Immature natural killer cell (primary cell): ENCODE results near the gene PICK1. TPM values are rescaled to one million over a fixed set of nuclear protein-coding genes. Genes with fewer than 3 reads are reported as not detected.
"Not testable (repeated sequence)": the region's sequence is repeated elsewhere in the genome, so short reads cannot be mapped to it uniquely, and the experiment has no call there.

ENCODE experiments used
- DNase-seq, 3 donors: peaks; one replicate each; pipeline ENCODE4 v3.0.0; 2022; ENCODE audit warnings: mixed read lengths in 1 of 3
- H3K27ac Mint-ChIP-seq, 6 donors: one replicate each; pipeline ENCODE4 v1.8.0; 2020; ENCODE audit warnings: mixed read lengths in 6 of 6, mild to moderate bottlenecking in 5 of 6, inconsistent platforms in 4 of 6, moderate library complexity in 3 of 6
- H3K27me3 Mint-ChIP-seq, 3 donors: one replicate each; pipeline ENCODE4 v1.8.0; 2020 to 2021; ENCODE audit warnings: low read depth in 3 of 3, mild to moderate bottlenecking in 3 of 3, mixed read lengths in 3 of 3, moderate library complexity in 3 of 3, inconsistent platforms in 1 of 3
- H3K36me3 Mint-ChIP-seq, 3 donors: one replicate each; pipeline ENCODE4 v1.8.0; 2020; ENCODE audit warnings: mixed read lengths in 3 of 3, inconsistent platforms in 2 of 3, mild to moderate bottlenecking in 2 of 3
- H3K4me1 Mint-ChIP-seq, 2 donors: one replicate each; pipeline ENCODE4 v1.8.0; 2020; ENCODE audit warnings: inconsistent platforms in 2 of 2, mild to moderate bottlenecking in 2 of 2, mixed read lengths in 2 of 2, moderate library complexity in 1 of 2
- H3K4me3 Mint-ChIP-seq, 5 donors: one replicate each; pipeline ENCODE4 v1.8.0; 2020; ENCODE audit warnings: mild to moderate bottlenecking in 5 of 5, mixed read lengths in 5 of 5, inconsistent platforms in 3 of 5, moderate library complexity in 3 of 5
- H3K9me3 Mint-ChIP-seq, 6 donors: one replicate each; pipeline ENCODE4 v1.8.0; 2020; ENCODE audit warnings: mild to moderate bottlenecking in 6 of 6, mixed read lengths in 6 of 6, inconsistent platforms in 4 of 6, moderate library complexity in 3 of 6
- polyA plus RNA-seq, 3 donors: library from polyadenylated mRNA; unstranded; fragments of 300-500 nt; fragmentation: Illumina TruSeq; gene quantifications; one replicate each; pipeline ENCODE4 v1.2.3, GENCODE V29; 2021

The PICK1 gene
- polyA plus RNA-seq, 3 donors from 2014 or later = 0.12 to 11.1 (median 6.0) TPM

GRCh38 chr22:38109371-38110001 lies 52.3 kb downstream of the PICK1 start:
- H3K4me1 Mint-ChIP-seq = peaks cover 29 to 32% of the 10 kb centered on the region in 2 donors
- peaks cover 40 to 58% (median 48%) of the 10 kb centered on the region in 3 donors for H3K27me3 Mint-ChIP-seq
- H3K27ac Mint-ChIP-seq = peak overlapping the region; percentile 73 to 96 (median 85)
- H3K36me3 Mint-ChIP-seq = peaks cover 2 to 10% (median 3%) of the 10 kb centered on the region in 3 donors
- peak overlapping the region; percentile 27 to 69 (median 44) for H3K4me3 Mint-ChIP-seq
- H3K9me3 Mint-ChIP-seq = peaks cover 0 to 2% (median 0%) of the 10 kb centered on the region in 6 donors
- DNase-seq = peak; percentile 24 to 39 (median 30)

GRCh38 chr22:38110008-38110862 lies 53.0 kb downstream of the PICK1 start, which contains the start of gene BAIAP2L2:
TSS of gene BAIAP2L2 (minus strand) at chr22:38110684. CDS start at chr22:38110525, 159 bp downstream.
- peak within 1 kb of the TSS; percentile 27 to 69 (median 44) for H3K4me3 Mint-ChIP-seq
- peaks cover 0 to 2% (median 0%) of the 10 kb centered on the region in 6 donors for H3K9me3 Mint-ChIP-seq
- H3K27me3 Mint-ChIP-seq = peaks cover 37 to 55% (median 44%) of the 10 kb centered on the region in 3 donors

GRCh38 chr22:38110863-38111852 lies 54.0 kb downstream of the PICK1 start:
- peaks cover 17 to 22% of the 10 kb centered on the region in 2 donors for H3K4me1 Mint-ChIP-seq
- peak overlapping the region in 4 of 6 donors; percentile 21 to 75 (median 57) for H3K27ac Mint-ChIP-seq
- H3K27me3 Mint-ChIP-seq = peaks cover 37 to 55% (median 44%) of the 10 kb centered on the region in 3 donors
- H3K9me3 Mint-ChIP-seq = peaks cover 0 to 2% (median 0%) of the 10 kb centered on the region in 6 donors
- H3K4me3 Mint-ChIP-seq = peak overlapping the region in 1 of 5 donors; percentile 35
- peaks cover 3 to 19% (median 4%) of the 10 kb centered on the region in 3 donors for H3K36me3 Mint-ChIP-seq
- no peak for DNase-seq

More at GRCh38 chr22:38110008-38110862, 53.0 kb downstream of the PICK1 start, which contains the start of gene BAIAP2L2:
- peaks cover 24 to 30% of the 10 kb centered on the region in 2 donors for H3K4me1 Mint-ChIP-seq
- DNase-seq = no peak
- H3K36me3 Mint-ChIP-seq = peaks cover 3 to 16% (median 4%) of the 10 kb centered on the region in 3 donors
- H3K27ac Mint-ChIP-seq = peak within 1 kb of the TSS; percentile 73 to 96 (median 85)

DNA sequence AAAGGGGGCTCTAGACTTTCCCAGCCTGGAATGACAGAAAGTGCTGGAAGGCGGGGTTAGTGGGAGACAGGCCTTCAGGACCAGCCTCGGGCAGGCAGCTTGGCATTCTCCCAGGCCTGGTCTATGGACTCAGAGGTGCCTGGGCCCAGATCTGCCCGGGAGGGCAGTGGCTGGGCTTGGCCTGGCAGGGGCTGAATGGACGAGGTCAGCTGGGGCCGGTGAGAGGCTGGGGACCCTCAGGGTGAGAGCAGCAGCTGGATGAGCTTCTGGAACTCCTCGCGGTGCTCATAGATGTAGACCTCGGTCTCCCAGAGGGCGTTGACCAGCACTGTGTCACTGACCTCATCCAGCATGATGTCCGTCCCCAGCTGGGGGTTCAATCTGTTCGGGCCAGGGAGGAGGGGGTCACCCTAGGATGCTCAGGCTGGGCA lies 54.7 kb downstream of the PICK1 start:
- Mint-ChIP-seq H3K27me3 (peaks cover 34 to 52% (median 44%) of the 10 kb centered on the region in 3 donors), H3K36me3 (peaks cover 3 to 19% (median 4%) of the 10 kb centered on the region in 3 donors), H3K4me1 (peaks cover 13 to 20% of the 10 kb centered on the region in 2 donors), H3K27ac (peak overlapping the region in 1 of 6 donors; percentile 49), H3K4me3 (no peak overlapping the region), H3K9me3 (peaks cover 0 to 2% (median 0%) of the 10 kb centered on the region in 6 donors)
- no peak for DNase-seq

DNA sequence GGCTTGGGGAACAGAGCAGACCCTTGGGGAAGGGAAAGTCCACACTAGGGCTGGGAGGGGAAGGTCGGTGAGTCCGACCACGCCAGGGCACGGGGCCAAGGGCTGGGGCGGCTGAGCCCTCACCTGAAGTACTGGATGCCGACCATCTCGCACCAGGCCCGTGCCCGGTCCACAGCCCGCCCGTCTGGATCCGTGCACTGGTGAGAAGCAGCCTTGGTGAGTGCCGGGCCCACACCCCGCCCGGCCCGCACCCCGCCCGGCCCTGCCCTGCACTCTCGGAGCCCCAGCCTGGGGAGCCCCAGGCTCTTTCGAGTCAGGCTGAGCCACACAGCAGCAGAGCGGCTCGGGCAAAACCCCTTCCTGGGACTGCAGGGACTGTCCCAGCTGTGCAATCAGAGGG lies 55.2 kb downstream of the PICK1 start:
- Mint-ChIP-seq H3K4me3 (no peak overlapping the region), H3K4me1 (peaks cover 12 to 20% of the 10 kb centered on the region in 2 donors), H3K36me3 (peaks cover 3 to 19% (median 4%) of the 10 kb centered on the region in 3 donors), H3K27me3 (peaks cover 33 to 52% (median 44%) of the 10 kb centered on the region in 3 donors), H3K27ac (peak overlapping the region in 1 of 6 donors; percentile 72), H3K9me3 (peaks cover 0 to 2% (median 0%) of the 10 kb centered on the region in 6 donors)
- no peak for DNase-seq

DNA sequence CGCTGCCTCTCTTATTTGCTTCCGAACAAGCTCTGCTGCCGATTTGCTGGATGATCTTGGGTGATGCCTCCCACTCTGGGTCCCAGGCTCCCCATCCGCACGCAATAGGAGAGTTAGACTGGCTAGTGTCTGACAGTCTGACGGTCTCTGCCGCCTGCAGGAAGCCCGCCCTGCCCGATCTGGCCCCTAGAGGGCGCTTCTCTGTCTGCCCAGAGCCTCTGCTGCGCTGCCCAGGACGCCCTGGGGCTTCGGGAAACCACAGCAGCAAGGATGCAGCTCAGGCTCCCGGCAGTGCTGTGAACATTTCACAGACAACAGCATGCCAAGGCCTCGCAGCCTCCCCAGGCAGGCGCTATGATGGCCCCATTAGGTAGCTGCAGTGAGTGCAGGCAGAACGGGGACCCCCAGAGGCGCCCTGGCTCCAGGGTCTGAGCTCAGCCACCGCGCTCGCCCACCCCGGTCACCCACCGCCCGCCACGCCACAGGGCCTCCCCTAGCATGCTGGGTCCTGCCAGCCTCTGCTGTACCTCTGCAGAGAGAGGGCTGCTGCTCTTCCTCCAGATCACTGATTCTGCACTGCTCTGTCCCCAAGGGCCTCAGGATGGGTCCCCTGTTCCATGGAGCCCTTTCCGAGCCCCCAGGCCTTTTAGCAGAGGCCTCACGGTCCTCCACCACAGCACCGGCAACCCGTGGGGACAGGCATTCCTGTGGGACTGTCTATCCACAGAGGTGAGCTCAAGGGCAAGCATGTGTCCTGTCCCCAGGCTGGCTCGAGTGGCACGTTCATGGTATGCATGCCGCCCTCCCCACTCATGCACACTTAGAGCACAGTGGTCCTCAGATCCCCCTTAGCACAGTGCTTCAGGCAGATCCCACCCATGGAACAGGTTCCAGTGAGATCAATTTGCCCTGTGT lies 57.5 kb downstream of the PICK1 start:
- peak; percentile 79 to 82 (median 81) for DNase-seq
- peaks cover 9 to 26% (median 10%) of the 10 kb centered on the region in 3 donors for H3K36me3 Mint-ChIP-seq
- H3K4me3 Mint-ChIP-seq = peak overlapping the region in 2 of 5 donors; percentile 37 to 62
- H3K9me3 Mint-ChIP-seq = peaks cover 0 to 1% (median 0%) of the 10 kb centered on the region in 6 donors
- H3K4me1 Mint-ChIP-seq = peaks cover 6 to 15% of the 10 kb centered on the region in 2 donors
- peak overlapping the region in 5 of 6 donors; percentile 68 to 95 (median 93) for H3K27ac Mint-ChIP-seq
- H3K27me3 Mint-ChIP-seq = peaks cover 18 to 32% (median 23%) of the 10 kb centered on the region in 3 donors

DNA sequence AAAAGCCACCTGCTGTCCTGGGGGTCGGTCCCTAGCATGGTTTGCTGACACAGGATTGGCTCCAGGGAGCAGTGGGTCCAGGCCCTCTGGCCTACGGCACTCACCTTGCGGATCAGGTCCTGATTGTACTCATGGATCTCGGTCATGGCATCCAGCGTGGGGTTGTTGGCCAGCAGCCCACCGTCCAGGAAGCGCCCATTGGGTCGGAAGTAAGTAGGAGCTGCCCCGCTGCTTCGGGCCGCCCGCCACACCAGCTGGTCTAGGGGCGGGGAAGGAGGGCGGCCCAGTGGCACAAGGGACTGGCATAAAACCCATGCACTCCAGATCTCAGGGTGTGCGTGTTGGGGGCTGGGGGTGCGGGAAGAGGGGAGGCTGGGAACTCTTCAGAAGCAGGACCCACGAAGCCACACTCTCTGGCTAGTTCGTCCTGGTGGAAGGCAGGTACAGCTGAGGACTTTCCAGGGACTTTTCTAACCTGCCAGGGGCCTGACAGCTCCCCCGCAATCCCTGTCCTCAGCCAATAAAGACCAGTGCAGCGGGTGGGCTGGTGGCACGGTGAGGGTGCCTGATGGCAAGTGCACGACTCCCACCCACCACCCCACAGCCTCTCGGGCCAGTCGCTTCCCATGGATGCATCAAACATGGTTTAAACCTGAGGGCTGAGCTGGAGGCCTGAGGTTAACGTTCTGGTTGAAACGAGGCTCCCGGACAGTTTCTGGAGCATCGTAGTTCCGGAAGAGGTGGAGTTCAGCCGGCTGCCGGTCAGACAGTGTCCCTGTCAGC lies 58.4 kb downstream of the PICK1 start:
- no peaks in the 10 kb centered on the region for H3K9me3 Mint-ChIP-seq
- peaks cover 12 to 23% (median 14%) of the 10 kb centered on the region in 3 donors for H3K27me3 Mint-ChIP-seq
- H3K4me1 Mint-ChIP-seq = peaks cover 6 to 15% of the 10 kb centered on the region in 2 donors
- no peak for DNase-seq
- no peak overlapping the region for H3K27ac Mint-ChIP-seq
- H3K36me3 Mint-ChIP-seq = peaks cover 9 to 28% (median 10%) of the 10 kb centered on the region in 3 donors
- no peak overlapping the region for H3K4me3 Mint-ChIP-seq

- H3K4me3 Mint-ChIP-seq, H3K27me3 Mint-ChIP-seq, H3K9me3 Mint-ChIP-seq, DNase-seq: not testable (repeated sequence)
- peak overlapping the region in 1 of 6 donors; percentile 40 for H3K27ac Mint-ChIP-seq
- peaks cover 6 to 15% of the 10 kb centered on the region in 2 donors for H3K4me1 Mint-ChIP-seq
- peaks cover 9 to 28% (median 10%) of the 10 kb centered on the region in 3 donors for H3K36me3 Mint-ChIP-seq
These were observed 60.4 kb downstream of the PICK1 start for GRCh38 chr22:38117556-38117955.

GRCh38 chr22:38118182-38118581 lies 61.0 kb downstream of the PICK1 start:
- Mint-ChIP-seq H3K9me3 (no peaks in the 10 kb centered on the region), H3K36me3 (peaks cover 9 to 25% (median 10%) of the 10 kb centered on the region in 3 donors), H3K4me1 (peaks cover 6 to 13% of the 10 kb centered on the region in 2 donors), H3K4me3 (no peak overlapping the region), H3K27me3 (peaks cover 2 to 5% (median 2%) of the 10 kb centered on the region in 3 donors), H3K27ac (peak overlapping the region in 3 of 6 donors; percentile 40 to 46 (median 45))
- DNase-seq = no peak

DNA sequence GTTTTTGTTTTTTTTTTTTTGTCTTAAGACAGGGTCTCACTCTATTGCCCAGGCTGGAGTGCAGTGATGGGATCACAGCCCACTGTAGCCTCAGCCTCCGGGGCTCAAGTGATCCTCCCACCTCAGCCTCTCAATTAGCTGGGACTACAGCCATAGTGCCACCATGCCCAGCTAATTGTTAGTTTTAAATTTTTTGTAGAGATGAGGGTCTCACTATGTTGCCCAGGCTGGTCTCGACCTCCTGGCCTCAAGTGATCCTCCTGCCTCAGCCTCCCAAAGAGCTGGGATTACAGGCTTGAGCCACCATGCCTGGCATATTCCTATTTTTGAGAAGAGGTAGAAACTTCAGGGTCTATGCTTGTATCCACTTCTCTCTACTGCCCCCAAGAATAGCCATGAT lies 61.5 kb downstream of the PICK1 start:
- not testable (repeated sequence) for H3K4me1 Mint-ChIP-seq, H3K9me3 Mint-ChIP-seq, H3K27ac Mint-ChIP-seq, H3K27me3 Mint-ChIP-seq, DNase-seq, H3K4me3 Mint-ChIP-seq
- H3K36me3 Mint-ChIP-seq = peaks cover 9 to 25% (median 10%) of the 10 kb centered on the region in 3 donors
